Measurements from ENCODE around the gene RAB20.

DNA sequence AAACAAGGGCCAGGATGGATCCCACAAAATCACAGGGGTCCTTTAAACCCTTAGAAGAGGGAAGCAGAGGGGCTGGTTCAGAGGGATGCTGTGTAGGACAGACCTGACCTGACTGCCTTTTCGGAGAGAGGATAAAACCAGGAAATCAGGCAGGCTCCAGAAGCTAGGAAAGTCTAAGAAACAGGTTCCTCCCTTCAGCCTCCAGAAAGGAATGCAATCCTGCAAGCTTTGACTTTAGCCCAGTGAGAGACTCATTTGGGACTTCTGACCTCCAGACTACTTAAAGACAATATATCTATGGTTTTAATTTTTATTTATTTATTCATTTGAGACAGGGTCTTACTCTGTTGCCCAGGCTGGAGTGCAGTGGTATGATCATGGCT is 5.3 kb downstream of the RAB20 start:
- TF ChIP-seq, protein P1, sequence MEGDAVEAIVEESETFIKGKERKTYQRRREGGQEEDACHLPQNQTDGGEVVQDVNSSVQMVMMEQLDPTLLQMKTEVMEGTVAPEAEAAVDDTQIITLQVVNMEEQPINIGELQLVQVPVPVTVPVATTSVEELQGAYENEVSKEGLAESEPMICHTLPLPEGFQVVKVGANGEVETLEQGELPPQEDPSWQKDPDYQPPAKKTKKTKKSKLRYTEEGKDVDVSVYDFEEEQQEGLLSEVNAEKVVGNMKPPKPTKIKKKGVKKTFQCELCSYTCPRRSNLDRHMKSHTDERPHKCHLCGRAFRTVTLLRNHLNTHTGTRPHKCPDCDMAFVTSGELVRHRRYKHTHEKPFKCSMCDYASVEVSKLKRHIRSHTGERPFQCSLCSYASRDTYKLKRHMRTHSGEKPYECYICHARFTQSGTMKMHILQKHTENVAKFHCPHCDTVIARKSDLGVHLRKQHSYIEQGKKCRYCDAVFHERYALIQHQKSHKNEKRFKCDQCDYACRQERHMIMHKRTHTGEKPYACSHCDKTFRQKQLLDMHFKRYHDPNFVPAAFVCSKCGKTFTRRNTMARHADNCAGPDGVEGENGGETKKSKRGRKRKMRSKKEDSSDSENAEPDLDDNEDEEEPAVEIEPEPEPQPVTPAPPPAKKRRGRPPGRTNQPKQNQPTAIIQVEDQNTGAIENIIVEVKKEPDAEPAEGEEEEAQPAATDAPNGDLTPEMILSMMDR (IDR thresholded peaks at IDR 0.05) = no peak
- no peak for TF ChIP-seq POLR2A (IDR thresholded peaks at IDR 0.05)
